Measurements from ENCODE around the gene ZNF37A. TPM values are rescaled to one million over a fixed set of nuclear protein-coding genes. Genes with fewer than 3 reads are reported as not detected.
A peak's percentile ranks its signal among the peaks of the same experiment; 100 is the strongest.
"Not testable (repeated sequence)": the region's sequence is repeated elsewhere in the genome, so short reads cannot be mapped to it uniquely, and the experiment has no call there.

The ZNF37A gene
- 9.4 and 10.9 TPM in 2 replicates for total RNA-seq

DNA sequence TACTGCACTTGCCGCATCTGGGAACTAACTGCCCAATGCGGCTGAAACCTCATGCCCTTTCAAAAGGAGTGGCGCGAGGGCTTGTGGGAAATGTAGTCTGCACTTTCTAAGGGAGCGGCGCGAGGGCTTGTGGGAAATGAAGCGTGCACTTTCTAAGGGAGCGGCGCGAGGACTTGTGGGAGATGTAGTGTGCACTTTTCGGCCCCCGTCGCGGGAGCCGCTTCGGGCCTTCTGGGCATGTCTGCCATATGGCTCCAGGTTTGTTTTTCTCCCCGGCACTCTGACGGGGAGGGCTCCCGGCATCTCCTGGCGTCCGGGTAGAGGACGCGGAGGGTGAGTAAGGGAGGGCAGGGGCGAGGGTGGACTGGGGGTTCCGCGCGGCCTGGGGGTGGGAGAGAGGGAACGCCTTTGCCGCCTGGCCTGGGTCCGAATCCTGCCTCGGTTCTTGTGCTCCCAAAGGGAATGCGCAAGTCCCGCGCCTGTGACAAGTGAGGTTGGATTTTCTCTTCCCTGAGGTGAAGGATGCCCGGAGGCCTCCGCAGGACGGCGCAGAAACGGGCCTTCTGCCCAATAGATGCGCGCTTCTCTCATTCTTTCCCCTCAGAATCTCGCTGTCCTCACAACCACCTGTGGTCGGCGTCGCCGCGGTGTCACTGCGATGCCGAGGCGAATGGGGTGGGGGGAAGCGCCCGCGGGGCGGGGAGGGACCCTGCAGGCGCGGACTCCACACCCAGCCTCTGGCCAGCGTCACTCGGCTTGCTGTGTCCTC is at the start of gene ZNF37A:
Gene ZNF37A, plus strand, starts transcription at position 180 of the 769 bp plus-strand sequence. CDS start 2,281 bp downstream, outside the sequence.
- peak; percentile 98 for DNase-seq

- no peak for DNase-seq
These were observed 49.0 kb upstream of the ZNF37A start for GRCh38 chr10:38045129-38045528.

DNA sequence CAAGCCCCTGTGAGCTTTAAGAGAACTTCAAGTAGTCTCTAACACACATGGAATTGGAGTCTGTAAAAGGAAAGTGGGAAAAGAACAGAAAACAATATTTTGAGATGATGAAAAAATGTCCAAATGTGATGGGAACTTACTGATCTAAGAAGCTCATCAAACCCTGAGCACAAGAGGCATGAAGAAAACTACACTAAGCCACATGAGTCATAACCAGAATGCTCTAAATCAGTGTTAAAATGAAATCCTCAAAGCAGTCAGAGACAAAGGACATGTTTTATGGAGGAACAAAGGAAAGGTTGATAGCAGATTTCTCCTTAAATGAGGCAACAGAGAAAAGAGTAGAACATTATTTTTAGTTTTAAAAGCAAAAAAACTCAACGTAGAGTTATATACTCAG is 46.5 kb upstream of the ZNF37A start:
- DNase-seq, result no peak

GRCh38 chr10:38050212-38050611 is 43.9 kb upstream of the ZNF37A start:
- DNase-seq, result no peak

DNA sequence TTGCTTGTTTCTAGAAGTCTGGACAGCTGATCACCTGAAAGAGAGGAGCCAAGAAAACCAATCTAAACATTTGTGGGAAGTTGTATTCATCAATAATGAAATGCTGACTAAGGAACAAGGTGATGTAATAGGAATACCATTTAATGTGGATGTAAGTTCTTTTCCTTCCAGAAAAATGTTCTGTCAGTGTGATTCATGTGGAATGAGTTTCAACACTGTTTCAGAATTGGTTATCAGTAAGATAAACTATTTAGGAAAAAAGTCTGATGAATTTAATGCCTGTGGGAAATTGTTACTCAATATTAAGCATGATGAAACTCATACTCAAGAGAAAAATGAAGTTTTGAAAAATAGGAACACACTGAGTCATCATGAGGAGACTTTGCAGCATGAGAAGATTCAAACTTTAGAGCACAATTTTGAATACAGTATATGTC is 39.8 kb upstream of the ZNF37A start:
- DNase-seq, result no peak

DNA sequence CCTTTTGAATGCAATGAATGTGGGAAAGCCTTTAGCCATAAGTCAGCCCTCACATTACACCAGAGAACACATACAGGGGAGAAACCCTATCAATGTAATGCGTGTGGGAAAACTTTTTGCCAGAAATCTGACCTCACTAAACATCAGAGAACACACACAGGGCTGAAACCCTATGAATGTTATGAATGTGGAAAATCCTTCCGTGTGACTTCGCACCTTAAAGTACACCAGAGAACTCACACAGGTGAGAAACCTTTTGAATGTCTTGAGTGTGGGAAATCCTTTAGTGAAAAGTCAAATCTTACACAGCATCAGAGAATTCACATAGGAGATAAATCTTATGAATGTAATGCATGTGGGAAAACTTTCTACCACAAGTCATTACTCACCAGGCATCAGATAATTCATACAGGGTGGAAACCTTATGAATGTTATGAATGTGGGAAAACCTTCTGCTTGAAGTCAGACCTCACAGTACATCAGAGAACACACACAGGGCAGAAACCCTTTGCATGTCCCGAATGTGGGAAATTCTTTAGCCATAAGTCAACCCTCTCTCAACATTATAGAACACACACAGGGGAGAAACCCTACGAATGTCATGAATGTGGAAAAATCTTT is 38.8 kb upstream of the ZNF37A start:
- peak; percentile 4 for DNase-seq

DNA sequence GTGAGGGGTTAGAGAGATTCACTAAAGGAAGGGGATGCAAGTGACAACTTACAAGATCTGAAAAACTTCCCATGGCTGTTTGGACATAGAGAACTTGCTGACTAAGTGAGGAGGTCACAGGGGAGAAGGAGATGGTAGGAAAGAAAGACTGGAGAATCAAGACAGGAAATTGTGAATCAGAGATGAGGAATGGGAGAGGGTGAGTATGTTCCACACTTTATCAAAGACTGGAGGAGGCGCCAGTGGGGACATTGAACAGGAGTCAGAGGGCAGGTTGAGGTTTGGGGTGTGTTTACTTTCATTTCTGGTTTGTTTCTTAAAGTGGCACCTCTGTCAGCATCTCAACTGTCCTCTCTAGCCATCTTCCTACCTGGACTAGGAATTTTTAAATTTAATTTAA is 24.5 kb upstream of the ZNF37A start:
- DNase-seq, result not testable (repeated sequence)

DNA sequence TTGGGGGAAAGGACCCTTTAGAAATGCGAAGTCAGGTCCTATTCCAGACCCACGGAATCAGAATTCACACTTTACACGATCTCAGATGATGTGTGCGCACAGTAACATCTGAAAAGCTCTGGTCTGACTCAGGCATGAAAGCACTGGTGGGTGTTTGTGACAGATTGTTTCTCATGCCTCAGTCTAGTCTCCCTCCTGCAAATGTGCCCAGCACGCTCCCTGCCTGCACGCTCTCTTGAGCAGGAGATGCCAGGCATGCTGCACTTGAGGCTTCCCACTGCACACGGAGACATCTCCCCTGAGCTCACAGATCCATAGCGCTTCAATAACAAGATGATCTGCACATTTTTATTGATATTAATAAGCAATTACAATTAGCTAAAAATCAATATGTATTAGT is 23.6 kb upstream of the ZNF37A start:
- no peak for DNase-seq

GRCh38 chr10:38072552-38072951 is 21.6 kb upstream of the ZNF37A start:
- DNase-seq, result no peak

DNA sequence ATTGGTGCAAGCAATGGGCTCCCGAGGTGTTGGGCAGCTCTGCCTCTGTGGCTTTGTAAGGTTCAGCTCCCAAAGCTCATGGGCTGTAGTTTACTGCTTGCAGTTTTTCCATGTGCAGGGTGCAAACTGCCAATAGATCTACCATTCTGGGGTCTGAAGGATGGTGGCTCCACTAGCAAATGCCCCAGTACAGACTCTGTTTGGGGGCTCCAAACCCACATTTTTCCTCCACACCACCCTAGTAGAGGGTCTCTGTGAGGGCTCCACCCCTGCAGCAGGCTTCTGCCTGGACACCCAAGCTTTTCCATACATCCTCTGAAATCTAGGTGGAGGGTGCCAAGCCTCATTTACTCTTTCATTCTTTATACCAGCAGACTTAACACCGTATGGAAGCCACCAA is 17.4 kb upstream of the ZNF37A start:
- DNase-seq, result no peak

GRCh38 chr10:38093318-38093717 is 819 bp upstream of the ZNF37A start:
- not testable (repeated sequence) for DNase-seq

DNA sequence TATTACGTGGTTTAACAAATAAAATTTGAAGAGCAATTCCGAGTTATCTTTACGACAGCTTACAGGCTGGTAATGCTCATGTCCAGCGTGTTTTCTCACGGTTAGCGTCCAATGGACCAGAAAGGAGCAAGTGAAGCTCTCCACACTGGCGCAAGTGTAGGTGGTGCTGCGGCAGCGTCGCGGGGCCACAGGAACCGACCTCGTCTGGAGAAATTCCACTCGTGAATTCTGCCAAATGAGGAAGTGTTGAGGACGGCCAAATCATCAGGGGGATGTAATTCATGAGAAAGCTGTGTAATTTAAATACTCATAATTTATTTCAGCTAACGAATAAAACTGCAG is 350 bp upstream of the ZNF37A start:
- DNase-seq, result no peak

DNA sequence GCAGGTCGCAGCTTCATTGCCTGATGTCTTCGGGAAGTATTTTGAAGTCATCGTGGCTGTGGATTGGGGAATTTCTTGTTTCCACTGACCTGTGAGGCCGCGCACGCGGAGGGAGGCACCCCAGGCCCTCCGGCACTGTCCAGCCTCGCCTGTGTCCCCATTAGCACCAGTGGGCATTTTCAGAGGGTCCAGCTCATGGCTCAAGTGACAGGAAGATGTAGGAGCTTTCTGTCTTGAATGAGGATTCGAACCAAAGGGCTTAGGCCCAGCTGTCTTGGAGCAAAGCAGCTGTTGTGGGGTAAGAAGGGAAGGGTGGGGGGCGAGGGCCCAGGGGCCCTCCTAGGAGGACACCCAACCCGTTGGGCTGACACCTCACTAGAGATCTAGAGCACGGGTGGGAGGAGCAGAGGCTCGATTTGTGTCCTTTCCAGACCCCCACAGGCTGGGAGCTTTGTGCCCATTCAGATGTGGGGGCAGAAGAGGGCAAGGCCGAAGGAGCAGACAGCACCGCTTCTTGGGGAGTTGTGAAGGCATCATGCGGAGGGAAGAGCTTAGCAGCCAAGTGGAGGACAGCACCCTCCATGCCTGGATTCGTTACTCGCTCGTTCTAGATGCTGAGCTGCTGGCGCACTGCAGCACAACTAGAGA is 914 bp downstream of the ZNF37A start:
- DNase-seq, result no peak

DNA sequence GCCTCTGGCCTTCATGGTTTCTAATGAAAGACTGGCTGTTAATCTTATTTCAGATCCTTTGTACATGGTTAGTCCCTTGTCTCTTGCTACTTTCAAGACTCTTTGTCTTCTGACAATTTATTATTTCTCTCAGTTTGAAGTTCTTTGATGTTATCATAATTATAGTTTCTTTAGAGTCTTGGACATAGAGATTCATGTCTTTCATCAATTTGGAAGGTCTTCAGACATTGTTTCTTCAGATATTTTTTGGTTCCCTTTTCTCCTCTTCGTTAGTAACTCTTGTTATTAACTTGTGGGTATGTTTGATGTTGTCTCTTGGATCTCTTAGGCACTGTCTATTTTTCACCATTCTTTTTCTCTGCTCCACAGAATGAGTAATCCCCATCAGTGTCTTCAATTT is 8.7 kb downstream of the ZNF37A start:
- no peak for DNase-seq

DNA sequence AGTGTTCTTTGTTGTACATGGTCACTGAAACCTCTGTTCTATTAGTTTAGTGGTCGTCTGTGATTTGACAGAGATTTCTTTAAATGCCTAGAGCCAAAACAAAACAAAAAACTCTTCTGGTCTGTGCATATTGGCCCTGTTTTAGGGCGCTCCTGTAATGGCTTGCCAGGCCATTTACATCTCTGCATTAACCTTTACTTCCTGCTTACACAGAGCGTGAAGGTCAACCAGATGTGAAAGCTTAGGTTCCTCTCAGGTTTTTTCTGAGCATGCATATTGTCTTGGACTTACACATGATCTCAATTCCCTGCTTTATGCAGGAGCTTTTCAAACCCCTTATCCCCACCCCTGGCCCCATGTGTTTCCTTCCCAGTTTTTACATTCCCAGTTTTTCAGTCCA is 9.6 kb downstream of the ZNF37A start:
- no peak for DNase-seq

DNA sequence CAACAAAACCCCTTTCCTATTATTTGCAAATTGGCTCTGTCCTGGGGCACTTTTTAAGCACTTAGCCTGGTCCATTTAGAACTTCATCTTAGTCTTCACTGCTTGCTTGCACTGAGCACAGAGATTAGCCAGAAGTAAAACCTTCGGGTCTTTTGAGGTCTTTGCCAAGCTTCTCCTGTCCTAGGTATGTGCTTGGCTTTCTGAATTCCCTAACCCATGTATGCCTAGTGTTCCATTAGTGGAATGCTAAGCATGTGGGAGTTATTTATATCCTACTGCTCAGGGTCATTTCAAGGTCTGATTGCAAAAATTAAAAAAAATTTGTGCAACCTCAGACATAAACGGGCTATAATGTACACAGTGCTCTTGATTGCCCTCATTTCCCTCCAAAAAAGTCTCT is 18.0 kb downstream of the ZNF37A start:
- DNase-seq, result no peak

GRCh38 chr10:38118072-38118807 is 24.1 kb downstream of the ZNF37A start:
- DNase-seq, result peak; percentile 13

DNA sequence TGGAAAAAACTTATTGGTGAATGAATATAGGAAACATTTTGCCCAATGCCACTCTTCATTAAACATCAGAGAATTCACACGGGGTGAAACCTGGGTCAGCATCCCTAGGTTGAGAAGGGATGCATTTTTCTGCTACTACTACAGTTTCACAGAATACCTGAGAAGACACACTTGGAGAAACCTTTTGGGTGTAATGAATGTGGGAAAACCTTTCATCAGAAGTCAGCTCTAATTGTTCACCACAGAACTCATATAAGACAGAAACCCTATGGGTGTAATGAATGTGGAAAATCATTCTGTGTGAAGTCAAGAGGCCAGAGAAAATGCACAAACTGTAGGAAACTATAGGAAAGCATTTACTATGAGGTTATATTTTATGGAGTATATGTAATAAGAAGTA is 24.9 kb downstream of the ZNF37A start:
- no peak for DNase-seq

GRCh38 chr10:38127812-38128211 is 33.7 kb downstream of the ZNF37A start:
- DNase-seq, result no peak

DNA sequence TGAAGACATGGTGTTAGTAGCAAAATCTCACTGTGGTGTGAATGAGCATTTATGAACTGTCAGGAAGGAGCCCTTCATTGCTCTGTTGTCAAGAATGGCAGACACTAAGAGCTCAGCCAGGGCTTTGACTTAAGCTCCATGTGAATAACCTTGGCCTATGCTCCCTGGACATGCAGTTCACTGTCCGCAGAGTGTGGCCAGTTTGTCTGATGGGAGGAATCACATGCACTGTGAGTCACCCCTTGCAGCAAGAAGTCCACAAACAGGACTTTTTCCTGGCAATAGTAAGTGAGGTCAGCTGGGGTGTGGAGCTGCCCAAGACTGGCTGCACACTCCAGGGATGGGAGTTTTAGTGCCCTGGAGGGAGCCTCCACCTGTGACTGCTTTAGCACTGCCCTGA is 49.5 kb downstream of the ZNF37A start:
- DNase-seq, result no peak

DNA sequence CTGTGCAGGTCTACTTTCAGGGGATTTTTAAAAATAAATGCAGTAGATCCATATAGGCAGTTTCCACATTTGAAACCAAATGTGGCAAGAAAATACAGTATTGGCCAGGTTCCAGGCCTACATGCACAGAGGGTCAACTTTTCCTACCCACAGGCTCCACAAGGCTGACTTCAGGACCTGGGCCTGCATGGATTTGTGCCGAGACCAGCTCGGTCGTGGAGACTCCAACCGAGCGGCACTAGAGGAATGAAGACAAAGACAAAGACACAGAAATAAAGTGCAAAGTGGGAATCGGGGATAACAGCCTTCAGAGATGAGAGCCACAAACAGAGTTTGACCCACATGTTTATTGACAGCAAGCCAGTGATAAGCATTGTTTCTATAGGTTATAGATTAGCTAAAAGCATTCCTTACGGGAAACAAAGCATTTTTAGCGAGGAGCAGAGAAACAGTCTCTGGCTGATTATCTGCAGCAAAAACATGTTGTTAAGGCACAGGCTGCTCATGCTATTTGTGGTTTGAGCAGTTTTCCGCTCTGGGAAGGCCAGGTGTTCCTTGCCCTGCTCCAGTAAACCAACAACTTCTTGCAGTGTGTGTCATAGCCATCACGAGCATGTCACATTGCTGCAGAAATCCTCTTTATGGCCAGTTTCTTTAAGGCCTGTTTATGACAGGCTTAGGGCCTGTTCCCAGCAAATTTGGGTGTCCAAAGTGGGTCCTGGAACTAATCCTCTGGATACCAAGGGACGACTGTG is 52.6 kb downstream of the ZNF37A start:
- DNase-seq, result no peak

- no peak for DNase-seq
These were observed 53.5 kb downstream of the ZNF37A start for GRCh38 chr10:38147686-38148085.

Data from dermis blood vessel endothelial cell (primary cell).